ENCODE measurements around the gene SMAGP.
"Not testable (repeated sequence)": the region's sequence is repeated elsewhere in the genome, so short reads cannot be mapped to it uniquely, and the experiment has no call there.

Gene SMAGP

DNA sequence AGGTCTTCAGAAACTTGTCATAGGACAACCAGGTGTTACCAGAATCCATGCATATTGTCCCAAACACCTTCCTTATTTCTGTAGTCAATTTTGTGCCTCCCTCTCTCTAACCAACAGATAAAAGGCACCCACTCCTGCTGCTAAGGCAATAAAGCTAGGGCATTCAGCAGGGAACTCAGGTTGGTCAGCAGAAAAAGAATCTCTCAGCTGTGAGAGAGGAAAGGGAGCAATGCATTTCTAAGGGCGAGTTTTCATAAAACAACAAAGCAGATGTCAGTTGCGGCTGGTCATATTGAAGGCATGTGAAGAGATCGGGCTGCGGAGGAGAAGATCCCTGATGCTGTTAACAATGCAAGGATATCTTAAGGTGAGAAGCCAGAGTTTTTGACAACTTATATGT lies 45.0 kb downstream of the SMAGP start:
- no peak for DNase-seq (ENCODE audit: low read depth)

DNA sequence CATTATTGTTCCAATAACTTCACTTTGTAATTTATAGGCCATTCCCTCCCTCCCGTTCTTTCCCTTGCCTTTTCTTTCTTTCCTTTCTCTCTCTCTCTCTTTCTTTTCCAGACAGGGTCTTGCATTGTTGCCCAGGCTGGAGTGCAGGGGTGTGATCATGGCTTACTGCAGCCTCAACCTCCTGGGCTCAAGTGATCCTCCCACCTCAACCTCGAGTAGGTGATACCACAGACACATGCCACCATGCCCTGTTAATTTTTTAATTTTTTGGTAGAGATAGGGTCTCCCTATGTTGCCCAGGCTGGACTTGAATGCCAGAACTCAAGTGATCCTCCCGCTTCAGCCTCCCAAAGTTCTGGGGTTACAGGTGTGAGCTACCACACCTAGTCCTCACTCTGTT lies 45.6 kb downstream of the SMAGP start:
- no peak for DNase-seq (ENCODE audit: low read depth)

DNA sequence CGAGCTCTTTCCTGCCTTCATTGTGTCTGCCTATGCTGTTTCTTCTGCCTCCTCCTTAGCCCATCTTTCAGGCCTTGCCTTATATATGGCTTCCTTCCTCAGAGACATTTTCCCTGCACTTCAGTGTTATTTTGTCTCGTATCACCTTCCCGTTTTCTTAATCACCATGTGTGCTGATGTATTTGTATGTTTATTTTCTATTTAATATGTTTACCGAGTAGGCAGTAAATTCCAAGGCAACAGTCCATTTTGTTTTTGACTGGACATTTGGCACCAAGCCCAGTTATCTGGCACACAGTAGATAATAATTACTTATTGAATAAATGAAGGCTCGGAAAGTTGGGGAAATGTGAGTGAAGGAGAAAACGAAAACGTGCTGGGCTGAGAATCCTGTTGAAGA lies 47.8 kb downstream of the SMAGP start:
- DNase-seq (ENCODE audit: low read depth) = no peak

DNA sequence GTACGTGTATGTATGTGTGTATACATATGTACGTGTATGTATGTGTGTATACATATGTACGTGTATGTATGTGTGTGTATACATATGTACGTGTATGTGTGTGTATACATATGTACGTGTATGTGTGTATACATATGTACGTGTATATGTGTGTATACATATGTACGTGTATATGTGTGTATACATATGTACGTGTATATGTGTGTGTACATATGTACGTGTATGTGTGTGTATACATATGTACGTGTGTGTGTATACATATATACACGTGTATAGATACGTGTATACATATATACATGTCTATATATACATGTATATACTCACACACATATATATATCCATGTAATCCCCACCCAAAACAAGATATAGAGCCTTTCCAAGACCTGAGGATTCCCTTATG lies 50.4 kb downstream of the SMAGP start:
- not testable (repeated sequence) for DNase-seq (ENCODE audit: low read depth)

DNA sequence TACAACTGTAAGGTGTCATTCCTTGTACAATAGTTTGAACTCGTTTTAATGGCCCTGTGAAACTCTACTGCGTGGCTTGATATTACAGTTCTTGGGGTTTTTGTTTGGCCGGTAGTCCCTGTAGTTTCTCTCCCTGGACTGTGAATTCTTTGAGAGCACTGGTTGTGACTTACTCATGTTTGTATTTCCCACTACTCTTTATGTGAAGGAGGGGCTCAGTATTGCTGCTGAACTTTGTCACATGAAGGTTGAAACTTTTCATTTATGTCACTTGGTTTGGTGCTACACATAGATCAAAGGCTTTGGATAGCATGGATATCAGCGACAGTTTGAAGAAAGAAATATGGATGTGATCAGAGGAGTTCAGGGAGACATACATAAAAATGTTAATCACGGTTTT lies 50.9 kb downstream of the SMAGP start:
- DNase-seq (ENCODE audit: low read depth) = no peak

DNA sequence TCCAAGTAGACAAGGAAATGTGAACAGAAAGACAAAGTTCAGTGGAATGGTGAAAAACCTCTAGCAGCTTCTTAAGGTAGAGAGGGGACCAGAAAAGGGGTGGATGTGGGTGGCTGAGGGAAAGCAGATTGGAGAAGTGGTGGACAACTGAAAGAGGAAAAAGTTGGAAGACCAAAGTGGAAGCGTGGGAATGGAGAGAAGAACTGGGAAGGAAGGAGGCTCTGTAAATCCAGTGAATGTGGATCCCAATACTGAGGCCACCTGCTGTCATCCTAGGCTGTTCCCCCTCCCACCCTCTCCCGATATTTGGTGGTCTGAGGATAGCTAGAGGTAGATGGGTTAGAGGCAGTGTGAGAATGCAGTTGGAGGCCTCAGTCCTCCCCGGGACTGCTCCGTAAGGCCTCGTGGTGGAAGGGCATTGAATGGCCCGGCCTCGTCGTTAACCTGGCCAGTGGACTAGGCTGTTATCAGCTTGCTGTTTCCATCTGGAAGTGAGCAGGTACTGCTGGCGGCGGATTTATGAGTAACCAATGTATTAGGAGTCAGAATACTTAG lies 51.5 kb downstream of the SMAGP start:
- no peak for DNase-seq (ENCODE audit: low read depth)

DNA sequence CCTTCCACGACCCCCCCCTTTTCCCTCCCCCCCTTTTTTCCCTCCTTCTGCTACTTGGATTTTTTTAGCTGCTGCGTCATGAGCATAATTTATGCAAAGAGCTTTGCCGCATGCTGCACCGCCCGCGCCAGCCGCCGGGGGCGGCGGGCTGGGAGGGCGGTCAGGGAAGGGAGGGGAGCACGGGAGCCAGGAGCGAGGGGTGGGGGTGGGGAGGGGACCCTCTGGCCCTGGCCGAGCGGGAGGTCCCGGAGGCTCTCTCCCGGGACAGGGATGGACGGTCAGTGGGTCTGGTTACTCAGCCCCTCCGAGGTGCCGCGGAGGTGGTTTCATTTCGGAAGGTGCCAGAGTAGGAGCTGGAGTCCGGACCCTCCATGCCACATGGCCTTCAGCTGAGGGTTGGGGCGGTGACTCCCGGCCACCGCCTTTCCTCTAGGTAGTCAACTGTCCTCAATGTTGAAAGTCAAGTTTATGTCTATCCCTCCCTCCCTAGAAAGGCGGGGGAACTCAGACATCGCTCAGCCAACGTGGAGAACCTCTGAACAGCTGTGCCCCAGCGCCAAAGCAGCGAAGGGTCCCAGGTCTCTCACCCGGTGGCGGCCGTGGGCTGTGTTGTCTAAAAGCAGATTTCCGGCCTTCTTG lies 52.1 kb downstream of the SMAGP start, which contains the start of gene POU6F1:
Gene POU6F1, minus strand, starts transcription at position 95 of the 639 bp plus-strand sequence. CDS start 11,226 bp downstream, outside the sequence.
- peak; percentile 64 for DNase-seq (ENCODE audit: low read depth)

DNA sequence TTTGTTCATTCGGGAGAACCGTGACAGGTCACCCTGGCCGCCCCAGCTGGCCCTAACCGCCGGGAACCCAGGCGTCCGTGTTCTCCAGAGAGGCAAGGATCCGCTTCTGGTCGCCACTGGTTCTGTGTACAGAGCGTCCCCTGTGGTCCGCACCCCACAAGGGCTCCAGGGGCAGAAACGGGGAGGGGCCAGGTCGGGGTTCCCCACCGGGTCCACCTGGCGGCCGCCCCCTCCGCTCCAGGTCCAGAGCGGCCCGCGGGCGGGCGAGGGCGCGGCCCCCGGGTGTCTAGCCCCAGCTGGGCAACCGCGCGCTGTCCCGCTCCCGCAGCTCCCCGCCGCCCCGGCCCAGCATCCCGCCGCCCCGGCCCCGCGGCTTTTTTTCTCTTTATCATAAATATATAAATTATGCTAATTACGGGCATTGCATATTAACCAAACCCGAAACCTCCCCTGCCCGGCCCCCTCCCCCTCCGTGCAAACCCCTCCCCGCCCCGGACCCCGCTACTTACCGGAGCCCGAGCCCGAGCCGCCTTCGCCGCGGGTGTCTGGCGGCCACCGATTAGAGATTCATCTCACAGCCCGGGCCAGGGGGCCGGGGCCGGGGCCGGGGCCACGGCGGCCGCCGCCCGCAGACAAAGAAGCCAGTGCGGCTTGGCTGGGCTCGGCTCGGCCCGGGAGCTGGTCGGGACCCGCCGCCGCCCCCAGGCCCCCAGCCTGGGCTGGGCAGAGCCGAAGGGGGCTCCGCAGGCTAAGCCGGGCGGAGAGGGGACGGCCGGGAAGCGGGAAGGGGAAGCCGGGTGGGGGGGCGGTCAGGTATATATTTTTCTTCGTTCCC lies 52.9 kb downstream of the SMAGP start:
- DNase-seq (ENCODE audit: low read depth) = no peak

DNA sequence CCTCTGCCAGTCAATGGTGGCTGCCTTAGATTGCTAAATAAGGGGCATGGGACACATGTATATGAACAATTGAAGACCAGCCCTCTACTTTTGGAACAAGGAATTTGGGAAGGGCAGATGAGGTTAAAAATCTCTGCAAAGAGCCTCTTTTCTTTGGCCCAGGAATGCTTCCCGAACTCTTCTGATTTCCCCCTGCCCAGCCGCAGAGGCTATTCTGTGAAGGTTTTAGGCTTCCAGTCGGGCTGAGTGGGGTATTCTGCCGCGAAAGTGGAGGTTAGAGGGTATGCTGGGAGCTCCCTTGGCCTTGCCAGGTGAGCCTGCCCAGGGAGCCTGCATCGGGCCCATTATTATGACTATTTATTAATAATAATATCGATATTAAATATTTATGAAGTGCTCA lies 53.6 kb downstream of the SMAGP start:
- DNase-seq (ENCODE audit: low read depth) = no peak

DNA sequence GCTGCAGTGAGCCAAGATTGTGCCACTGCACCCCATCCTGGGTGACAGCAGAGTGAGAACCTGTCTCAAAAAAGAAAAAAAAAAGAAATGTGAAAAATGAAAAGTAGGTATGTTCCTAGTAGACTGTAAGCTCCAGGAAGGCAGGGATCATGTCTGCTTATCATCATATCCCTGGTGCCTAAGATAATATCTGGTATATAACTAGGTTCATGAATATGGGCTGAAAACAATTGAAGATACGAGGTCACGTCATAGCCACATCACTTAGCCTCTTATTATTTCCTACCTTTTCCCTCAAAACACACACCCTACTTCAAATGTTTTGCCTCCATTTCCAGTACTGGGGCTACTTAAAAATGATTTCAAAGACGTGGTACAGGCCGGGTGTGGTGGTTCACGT lies 55.3 kb downstream of the SMAGP start:
- DNase-seq (ENCODE audit: low read depth) = no peak

DNA sequence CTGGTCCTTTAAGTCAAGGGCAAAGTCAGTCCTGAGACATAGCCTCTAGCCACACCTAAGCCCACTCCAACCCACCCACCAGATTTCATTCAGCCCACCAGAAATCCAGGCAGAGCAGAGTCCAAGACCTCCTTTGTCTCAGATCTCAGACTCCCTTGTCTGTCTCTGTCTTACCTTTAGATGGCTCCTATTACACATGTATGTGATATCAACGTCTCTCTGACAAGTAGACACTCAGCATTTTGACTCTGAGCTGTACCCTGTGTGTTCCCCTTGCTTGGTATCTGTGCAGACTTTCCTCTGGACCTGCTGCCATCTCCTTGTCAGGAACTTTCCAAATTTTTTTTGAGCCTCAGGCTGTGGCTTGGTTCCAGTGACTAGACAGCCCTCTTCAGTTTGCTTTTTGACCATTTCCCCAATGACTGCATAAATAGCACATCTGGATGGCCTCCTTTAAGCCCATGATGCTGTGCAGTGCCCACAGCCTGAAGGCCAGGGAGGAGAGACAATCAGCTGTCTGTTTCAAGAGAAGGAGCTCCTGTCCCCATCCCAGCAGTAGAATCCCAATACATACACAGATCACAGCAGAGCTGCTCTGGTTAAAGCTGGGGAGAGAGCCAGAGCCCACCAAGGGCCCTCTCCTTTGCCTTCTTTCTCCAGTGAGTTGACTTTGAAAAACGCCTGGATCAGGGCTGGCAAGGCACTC lies 59.4 kb downstream of the SMAGP start:
- no peak for DNase-seq (ENCODE audit: low read depth)

DNA sequence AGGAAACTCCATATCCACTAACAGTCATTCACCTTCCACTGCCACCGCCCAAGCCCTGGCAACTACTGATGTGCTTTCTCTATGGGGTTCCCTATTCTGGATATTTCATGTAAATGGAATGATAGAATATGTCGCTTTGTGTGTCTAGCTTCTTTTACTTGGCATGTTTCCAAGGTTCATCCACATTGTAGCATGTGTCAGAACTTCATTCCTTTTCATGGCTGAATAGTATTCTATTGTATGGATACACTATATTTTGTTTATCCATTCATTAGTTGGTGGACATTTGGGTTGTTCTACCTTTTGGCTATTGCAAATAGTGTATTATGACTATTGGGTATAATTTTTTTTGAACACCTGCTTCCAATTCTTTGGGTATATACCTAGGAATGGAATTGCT lies 61.0 kb downstream of the SMAGP start:
- DNase-seq (ENCODE audit: low read depth) = no peak

DNA sequence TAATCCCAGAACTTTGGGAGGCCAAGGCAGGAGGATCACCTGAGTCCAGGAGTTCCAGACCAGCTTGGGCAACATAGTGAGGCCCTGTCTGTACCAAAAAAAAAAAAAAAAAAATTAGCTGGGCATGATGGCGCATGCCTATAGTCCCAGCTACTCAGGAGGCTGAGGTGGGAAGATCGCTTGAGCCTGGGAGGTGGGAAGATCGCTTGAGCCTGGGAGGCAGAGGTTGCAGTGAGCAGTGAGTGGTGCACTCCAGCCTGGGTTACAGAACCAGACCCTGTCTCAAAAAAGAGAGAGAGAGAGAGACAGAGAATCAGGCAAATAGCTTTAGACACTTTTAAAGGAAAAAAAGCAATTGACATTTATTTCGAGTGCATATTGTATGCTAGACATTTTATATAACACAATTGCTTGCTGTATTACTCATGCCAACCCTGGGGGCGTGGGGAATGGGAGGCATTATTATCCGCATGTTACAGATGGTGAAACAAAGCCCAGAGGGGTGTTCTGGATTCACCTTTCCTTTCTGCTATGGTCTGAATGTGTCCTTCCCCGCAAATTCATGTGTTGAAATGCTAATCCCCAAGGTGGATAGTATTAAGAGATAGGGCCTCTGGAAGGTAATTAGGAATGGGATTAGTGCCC lies 62.1 kb downstream of the SMAGP start:
- DNase-seq (ENCODE audit: low read depth) = no peak

DNA sequence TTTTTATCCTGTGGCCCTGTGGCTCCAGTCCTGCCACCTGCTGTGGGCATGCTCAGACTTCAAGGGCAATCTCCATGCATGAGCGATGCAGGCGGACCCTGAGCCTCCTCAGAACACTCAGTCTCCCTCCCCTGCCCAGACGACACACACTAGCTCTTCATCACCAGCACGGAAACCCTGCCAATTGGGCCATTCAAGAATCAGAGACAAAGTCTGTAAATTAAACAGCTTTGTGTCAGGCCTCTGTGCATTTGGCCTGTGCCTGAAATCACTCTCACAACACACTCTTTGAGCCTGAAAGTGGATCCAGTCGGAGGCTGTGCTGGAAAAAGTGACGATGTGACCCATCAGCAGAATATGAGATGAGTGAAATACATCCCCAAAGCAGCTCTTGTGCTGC lies 64.9 kb downstream of the SMAGP start:
- DNase-seq (ENCODE audit: low read depth) = no peak

DNA sequence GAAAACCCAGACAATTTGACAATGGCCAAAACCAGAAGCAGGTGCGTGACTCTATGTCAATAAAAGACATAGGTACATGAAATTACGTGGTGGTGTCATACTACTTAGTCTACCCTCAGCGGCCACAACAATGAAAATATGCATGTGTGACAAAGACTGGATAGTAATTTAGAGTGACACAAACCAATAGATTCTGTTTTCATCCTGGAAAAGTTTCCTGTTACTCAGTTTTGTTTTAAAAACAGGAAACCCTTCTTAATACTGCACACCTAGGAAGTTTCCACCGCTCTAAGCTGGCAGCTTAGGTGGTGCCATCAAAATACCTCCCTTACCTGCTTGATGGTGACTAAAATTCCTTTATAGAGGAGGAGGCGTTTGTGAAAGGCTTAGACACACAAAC lies 67.5 kb downstream of the SMAGP start:
- no peak for DNase-seq (ENCODE audit: low read depth)

DNA sequence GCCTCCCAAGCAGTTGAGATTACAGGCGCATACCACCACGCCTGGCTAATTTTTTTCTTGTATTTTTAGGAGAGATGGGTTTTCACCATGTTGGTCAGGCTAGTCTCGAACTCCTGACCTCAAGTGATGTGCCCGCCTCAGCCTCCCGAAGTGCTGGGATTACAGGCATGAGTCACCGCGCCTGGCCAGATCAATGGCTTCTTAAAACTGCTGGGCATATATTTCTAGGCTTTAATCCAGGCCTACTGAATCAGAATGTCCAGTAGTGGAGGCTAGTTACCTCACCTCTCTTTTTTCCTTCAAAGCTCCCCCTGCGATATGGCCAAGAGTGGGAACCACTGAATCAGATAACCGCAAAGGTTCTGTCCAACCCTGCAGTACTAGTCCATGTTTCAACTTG lies 69.4 kb downstream of the SMAGP start:
- no peak for DNase-seq (ENCODE audit: low read depth)

DNA sequence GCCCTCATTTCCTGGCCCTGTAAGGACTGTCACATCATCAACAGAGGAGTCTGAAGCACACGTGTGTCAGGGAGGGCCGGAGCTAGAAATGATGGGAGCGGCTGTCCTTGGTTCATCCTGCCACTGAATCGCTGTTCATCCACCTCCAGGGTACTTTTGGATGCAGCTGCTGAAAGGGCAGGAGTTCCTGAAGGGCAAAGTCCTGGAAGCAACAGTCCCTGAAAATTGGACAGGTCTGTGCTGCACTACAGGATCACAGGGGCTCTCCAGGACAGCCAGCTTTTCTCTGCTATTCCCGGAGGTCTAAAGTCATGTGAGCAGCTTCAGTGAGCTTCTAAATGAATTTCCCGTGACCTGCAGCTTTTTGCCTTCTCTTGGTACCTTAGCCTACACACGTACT lies 70.1 kb downstream of the SMAGP start:
- DNase-seq (ENCODE audit: low read depth) = no peak

DNA sequence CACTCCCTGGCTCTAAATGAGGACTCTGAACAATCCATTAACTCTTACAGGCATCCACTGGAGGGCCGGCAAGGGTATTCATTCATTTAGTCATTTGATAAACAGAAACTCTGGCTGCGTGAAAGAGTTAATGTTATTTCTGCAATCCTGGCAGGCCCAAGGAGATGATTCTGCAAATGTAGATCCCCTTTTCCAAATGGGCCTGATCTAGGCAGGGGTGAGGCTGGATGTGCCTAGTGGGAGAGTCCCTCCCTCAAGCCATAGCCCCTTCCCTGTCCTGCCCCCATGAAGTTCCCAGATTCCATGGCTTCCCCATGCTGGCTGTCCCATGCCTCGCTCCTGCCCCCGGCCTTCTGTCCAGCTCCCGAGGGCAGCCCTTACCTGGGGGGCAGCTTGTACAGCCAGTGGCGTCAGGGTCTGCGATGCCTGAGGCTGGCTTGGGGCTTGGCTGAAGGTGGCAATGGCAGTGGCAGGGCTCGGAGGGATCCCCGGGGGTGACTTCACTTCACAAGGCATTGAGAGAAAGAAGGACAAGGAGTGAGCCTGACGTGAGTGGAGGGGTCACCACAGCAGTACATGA lies 70.8 kb downstream of the SMAGP start:
- DNase-seq (ENCODE audit: low read depth) = no peak

DNA sequence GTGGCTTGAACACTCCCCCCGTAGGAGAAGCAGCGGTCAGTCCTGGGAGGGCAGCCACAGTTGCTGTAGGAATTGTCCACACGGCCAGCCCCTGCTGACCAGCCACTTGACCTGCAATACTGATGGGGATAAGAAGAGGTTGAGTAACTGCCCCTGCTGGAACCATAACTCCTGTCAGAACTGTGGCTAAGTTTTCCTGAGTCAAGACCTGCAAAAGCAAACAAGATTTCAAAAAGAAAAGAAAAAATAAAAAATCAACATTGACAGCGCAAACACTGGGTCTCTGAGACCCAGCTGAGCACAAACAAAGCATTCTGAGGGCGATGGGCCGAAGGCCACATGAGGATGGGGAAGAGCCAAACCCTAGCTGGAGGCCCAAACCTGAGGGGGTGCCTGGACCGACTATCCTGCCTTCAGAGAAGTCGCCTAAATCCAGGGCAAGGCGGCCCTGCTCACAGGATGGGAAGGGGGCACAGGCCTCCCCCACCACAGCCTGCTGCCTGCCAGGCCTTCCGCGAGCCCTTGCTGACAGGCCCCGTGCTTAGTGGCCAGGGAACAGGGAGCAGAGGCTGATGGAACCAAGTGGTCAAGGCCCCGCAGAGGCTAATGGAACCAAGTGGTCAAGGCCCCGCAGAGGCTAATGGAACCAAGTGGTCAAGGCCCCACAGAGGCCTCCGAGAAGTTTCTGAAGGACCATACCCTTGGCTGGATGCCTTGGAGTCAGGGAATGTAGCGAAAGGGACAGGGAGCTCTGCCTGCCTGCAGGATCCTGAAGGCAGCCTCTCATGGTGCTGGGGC lies 71.4 kb downstream of the SMAGP start:
- DNase-seq (ENCODE audit: low read depth) = no peak

DNA sequence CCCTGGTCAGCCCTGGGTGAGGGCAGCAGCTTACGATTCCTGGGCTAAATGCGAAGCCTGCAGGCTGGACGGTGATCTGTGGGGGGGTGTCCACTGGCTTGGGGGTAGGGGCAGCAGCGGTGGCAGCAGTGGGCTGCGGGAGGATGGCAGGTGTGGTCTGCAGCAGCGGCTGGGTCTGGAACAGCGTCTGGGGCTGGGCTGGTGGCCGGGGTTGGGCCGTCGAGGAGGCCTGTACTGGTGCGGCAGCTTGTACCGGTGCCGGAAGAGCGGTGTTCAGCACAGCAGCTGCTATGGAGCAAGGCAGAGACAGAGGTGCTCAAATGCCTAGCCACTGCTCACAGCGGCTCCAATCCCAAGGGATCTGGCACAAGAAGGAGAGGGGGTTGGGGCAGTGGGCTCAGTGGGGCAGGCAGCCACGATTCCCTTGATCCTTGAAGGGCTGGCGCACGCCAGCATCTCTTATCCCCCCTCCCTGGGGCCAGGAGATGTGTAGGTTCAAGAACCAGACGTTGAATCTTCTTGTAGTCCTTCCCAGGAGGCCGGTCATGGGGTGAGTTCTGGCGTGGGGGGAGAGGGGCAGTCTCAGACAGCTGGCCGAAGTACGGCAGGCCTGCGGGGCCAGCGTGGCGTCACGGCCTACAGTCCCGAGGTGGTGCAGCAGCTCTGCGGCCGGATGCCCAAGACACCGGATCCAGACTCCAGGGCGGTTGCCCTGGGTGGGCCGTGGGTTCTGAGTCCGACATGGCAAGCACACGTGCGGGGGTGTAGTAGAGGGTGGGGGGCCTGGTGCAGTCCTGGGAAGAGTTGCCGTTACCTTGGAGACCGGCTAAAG lies 72.3 kb downstream of the SMAGP start:
- no peak for DNase-seq (ENCODE audit: low read depth)
